Measurements from ENCODE around the gene PPFIBP1. TPM values are rescaled to one million over a fixed set of nuclear protein-coding genes. Genes with fewer than 3 reads are reported as not detected.

The PPFIBP1 gene
- total RNA-seq, 2 donors from 2014 or later, result 98.5 to 213 TPM

DNA sequence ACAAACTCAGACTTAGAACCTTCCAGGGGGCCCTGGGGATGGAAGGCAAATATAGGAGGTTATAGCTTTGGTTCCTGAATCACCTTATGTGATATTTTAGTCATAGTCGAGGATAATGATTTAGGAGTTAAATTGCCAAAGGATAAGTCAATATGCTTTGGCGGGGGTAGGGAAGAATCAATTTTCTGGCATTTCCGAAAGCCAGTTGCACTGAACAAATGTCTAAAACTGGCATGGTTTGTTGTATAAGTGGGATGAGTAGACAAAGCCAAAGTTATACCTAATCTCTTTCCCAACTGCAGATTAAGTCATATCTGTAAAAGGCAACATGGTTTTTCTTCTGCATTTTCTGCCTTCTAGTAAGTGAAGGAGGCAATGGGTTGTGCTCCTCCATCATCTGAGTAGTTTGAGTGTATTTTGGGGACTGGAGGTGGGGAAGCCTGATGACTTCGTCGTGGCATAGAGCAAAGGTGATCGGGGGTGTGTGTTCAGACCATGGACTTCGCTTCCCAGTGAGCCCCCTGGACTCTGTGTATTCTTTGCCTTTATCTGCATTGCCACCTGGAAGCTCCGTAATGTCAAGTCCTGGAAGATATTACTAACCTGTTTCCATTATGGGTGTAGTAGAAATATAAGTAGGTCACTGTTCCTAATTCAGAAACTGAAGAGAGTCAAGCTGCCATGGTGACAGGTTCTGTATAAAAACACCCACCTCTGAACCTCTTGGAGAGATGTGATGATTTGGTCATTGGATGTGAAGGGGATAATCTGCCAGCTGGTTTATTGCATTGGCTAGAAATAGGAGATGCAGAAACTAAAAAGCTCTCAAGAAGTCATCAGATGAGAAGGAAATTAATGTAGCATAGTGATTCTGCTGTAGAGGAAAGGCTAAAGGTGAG lies 24.5 kb downstream of the PPFIBP1 start:
- H3K27me3 ChIP-seq (ENCODE audit: control insufficient read depth, insufficient read depth, low read length, poor library complexity, severe bottlenecking), result no peaks in the 10 kb centered on the region
- H3K4me3 ChIP-seq (ENCODE audit: low read length), result no peak overlapping the region
- Mint-ChIP-seq H3K4me1 (peaks cover 48% of the 10 kb centered on the region), H3K27me3 (ENCODE audit: insufficient read depth) (no peaks in the 10 kb centered on the region), H3K27ac (no peak overlapping the region), H3K4me3 (no peak overlapping the region), H3K9me3 (peaks cover 6% of the 10 kb centered on the region), H3K36me3 (ENCODE audit: low read depth) (peaks cover 18% of the 10 kb centered on the region)
- H3K4me1 ChIP-seq (ENCODE audit: control insufficient read depth, insufficient read depth, low read length), result peaks cover 5% of the 10 kb centered on the region
- TF ChIP-seq, protein P1, sequence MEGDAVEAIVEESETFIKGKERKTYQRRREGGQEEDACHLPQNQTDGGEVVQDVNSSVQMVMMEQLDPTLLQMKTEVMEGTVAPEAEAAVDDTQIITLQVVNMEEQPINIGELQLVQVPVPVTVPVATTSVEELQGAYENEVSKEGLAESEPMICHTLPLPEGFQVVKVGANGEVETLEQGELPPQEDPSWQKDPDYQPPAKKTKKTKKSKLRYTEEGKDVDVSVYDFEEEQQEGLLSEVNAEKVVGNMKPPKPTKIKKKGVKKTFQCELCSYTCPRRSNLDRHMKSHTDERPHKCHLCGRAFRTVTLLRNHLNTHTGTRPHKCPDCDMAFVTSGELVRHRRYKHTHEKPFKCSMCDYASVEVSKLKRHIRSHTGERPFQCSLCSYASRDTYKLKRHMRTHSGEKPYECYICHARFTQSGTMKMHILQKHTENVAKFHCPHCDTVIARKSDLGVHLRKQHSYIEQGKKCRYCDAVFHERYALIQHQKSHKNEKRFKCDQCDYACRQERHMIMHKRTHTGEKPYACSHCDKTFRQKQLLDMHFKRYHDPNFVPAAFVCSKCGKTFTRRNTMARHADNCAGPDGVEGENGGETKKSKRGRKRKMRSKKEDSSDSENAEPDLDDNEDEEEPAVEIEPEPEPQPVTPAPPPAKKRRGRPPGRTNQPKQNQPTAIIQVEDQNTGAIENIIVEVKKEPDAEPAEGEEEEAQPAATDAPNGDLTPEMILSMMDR (conservative IDR thresholded peaks at IDR 0.05), result no peak
- H3K9ac ChIP-seq (ENCODE audit: extremely low read depth, low read length, poor library complexity, severe bottlenecking), result no peak overlapping the region
- no peaks in the 10 kb centered on the region for H3K9me3 ChIP-seq (ENCODE audit: control insufficient read depth, low read length)
- H3K36me3 ChIP-seq (ENCODE audit: control insufficient read depth, insufficient read depth, low read length), result no peaks in the 10 kb centered on the region
- WGBS, 2 experiments (ENCODE audit: insufficient coverage in 1 of 2, insufficient read length in 1 of 2), result 96% methylated on average over 3 to 8 of the region's 8 CpGs
- DNase-seq, result no peak
- H3K27ac ChIP-seq (ENCODE audit: low read depth, low read length), result no peak overlapping the region

GRCh38 chr12:27549236-27549800 lies 25.3 kb downstream of the PPFIBP1 start:
- no peak overlapping the region for H3K27ac ChIP-seq (ENCODE audit: low read depth, low read length)
- Mint-ChIP-seq H3K4me3 (no peak overlapping the region), H3K4me1 (peaks cover 55% of the 10 kb centered on the region), H3K9me3 (peaks cover 3% of the 10 kb centered on the region), H3K27me3 (ENCODE audit: insufficient read depth) (no peaks in the 10 kb centered on the region), H3K36me3 (ENCODE audit: low read depth) (peaks cover 14% of the 10 kb centered on the region), H3K27ac (no peak overlapping the region)
- no peak overlapping the region for H3K4me3 ChIP-seq (ENCODE audit: low read length)
- no peaks in the 10 kb centered on the region for H3K9me3 ChIP-seq (ENCODE audit: control insufficient read depth, low read length)
- H3K36me3 ChIP-seq (ENCODE audit: control insufficient read depth, insufficient read depth, low read length), result no peaks in the 10 kb centered on the region
- no peak overlapping the region for H3K9ac ChIP-seq (ENCODE audit: extremely low read depth, low read length, poor library complexity, severe bottlenecking)
- H3K4me1 ChIP-seq (ENCODE audit: control insufficient read depth, insufficient read depth, low read length), result peaks cover 10% of the 10 kb centered on the region
- DNase-seq, result no peak
- H3K27me3 ChIP-seq (ENCODE audit: control insufficient read depth, insufficient read depth, low read length, poor library complexity, severe bottlenecking), result no peaks in the 10 kb centered on the region
- TF ChIP-seq, protein P1 (conservative IDR thresholded peaks at IDR 0.05), result no peak
- WGBS, 2 experiments (ENCODE audit: insufficient coverage in 1 of 2, insufficient read length in 1 of 2), result 82 to 93% methylated on average over 5 to 8 of the region's 8 CpGs

DNA sequence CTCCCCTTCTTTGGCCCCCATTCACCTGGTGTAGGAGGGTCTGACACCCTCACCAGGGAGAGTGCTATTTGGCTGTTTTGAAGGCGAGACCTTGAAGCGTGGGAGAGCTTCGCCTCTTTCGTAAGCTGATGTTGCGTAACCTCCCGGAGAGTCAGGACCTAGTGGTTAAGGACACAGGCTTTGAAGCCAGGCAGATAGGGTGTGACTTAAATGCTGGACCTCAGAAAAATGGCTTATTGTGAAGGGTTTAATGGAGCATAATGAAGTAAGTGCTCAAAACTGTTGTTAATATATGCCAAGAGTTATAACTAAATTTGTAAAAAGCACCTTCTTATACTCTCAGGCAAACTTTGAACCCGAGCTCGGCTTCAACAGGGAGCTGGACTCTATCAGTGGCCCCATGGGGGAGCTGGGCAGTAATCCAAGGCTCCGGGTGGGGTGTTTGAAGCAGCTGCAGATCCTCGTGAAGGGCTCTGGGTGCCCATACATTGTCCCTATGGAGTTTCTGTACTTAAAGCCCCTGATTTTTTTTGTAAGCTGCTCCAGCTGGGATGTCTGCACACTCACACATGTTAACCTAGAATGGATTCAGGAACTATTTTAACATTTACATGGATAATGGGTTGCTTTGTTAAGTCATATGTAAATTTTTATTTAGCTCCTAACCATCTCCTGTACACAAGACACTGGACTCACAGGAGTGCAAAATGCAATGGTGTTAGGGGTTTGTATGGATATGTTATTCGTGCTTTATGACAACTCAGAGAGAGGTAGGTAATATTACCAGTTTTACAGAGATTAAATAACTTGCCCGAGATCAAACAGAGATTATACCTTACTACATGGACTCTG lies 26.0 kb downstream of the PPFIBP1 start:
- Histone ChIP-seq H3K4me1 (ENCODE audit: control insufficient read depth, insufficient read depth, low read length) (peaks cover 14% of the 10 kb centered on the region), H3K4me3 (ENCODE audit: low read length) (no peak overlapping the region), H3K27ac (ENCODE audit: low read depth, low read length) (no peak overlapping the region), H3K36me3 (ENCODE audit: control insufficient read depth, insufficient read depth, low read length) (no peaks in the 10 kb centered on the region), H3K9ac (ENCODE audit: extremely low read depth, low read length, poor library complexity, severe bottlenecking) (no peak overlapping the region), H3K27me3 (ENCODE audit: control insufficient read depth, insufficient read depth, low read length, poor library complexity, severe bottlenecking) (no peaks in the 10 kb centered on the region), H3K9me3 (ENCODE audit: control insufficient read depth, low read length) (no peaks in the 10 kb centered on the region)
- H3K27me3 Mint-ChIP-seq (ENCODE audit: insufficient read depth), result no peaks in the 10 kb centered on the region
- TF ChIP-seq, protein P1 (conservative IDR thresholded peaks at IDR 0.05), result no peak
- peaks cover 63% of the 10 kb centered on the region for H3K4me1 Mint-ChIP-seq
- H3K27ac Mint-ChIP-seq, result no peak overlapping the region
- H3K36me3 Mint-ChIP-seq (ENCODE audit: low read depth), result peaks cover 8% of the 10 kb centered on the region
- 75 to 81% methylated on average over 7 to 12 of the region's 12 CpGs for WGBS, 2 experiments (ENCODE audit: insufficient coverage in 1 of 2, insufficient read length in 1 of 2)
- peak; percentile 91 for DNase-seq
- no peak overlapping the region for H3K4me3 Mint-ChIP-seq
- no peaks in the 10 kb centered on the region for H3K9me3 Mint-ChIP-seq
